CD4-positive, alpha-beta T cell treated with Interleukin-15 for 1 hour (primary cell): Measurements from ENCODE around the gene UTP18.

Source experiments
- DNase-seq: peaks from one replicate; pipeline ENCODE4 v3.0.0-alpha.2; 2020

UTP18 gene

GRCh38 chr17:51335883-51336822, 75.8 kb downstream of the UTP18 start:
- no peak for DNase-seq

DNA sequence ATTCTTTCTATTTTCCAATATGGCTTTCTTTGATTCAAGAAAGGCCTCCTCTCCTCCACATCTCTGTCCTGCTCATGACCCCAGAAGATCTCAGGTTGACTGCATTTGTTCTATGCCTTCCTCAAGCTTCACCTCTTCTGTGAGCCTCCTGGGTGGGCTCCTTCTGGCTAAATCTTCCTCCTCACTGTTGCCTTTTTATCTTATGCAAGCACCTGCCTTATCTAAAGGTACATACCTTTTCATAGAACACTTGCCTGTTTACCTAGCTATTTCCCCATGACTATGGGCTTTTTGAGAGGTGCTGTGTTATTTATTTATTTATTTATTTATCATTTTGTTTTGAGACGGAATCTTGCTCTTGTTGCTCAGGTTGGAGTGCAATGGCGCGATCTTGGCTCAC, 81.1 kb downstream of the UTP18 start:
- no peak for DNase-seq

- no peak for DNase-seq
These were observed 81.9 kb downstream of the UTP18 start for GRCh38 chr17:51342257-51342656.

DNA sequence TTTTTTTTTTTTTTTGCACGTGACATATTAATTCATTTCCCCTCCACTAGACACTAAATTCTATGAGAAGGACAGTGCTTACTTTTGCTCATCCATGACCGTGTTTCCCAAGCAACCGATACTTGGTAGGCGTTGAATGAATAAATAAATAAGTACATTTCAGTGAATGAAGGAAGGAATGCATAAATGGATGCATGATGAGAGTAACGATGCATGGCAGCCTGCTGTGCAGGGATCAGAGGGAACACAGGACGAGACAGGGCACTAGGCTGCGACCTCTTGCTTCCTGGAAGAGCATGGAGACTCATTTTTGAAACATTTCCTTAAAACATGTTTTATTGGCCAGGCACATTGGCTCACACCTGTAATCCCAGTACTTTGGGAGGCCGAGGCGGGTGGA, 84.2 kb downstream of the UTP18 start:
- no peak for DNase-seq

DNA sequence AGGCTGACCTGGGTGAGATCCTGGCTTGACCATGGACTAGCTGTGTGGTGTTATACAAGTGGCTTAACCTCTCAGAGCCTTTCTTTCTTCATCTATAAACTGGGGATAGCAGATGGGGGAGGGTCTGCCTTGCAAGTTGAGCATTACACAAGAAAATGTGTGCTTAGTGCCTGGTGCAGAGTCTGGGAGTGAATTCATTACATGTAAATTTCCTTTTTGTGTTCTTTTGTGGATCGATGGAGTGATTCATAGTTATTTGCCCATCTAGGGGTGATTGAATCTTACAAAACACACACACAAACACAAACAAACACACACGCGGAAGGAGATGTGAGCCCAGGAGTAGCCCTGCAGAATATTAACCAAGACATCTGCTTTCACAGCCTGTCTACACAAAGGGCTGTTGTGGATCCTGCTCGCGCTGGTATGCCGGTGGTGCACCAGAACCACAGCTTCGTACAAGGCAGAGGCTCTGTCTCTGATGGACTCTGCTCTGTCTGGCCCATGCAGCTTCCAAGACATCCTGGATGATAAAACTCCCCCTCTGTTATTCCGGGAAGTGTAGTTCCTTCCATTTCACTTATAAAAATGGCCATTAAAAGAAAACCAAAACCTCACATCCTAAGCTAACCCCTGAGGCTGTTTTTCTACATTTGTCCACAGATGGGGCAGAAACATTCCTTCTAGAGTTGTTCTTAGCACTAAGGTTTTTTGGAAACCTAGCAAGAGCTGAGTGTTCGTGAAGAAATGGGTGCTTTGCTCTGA, 86.1 kb downstream of the UTP18 start:
- DNase-seq, result no peak
